CD4-positive, alpha-beta T cell treated with Interleukin-6 at 100 ng/mL for 8 hours (primary cell): Measurements from ENCODE around the gene CWC22.
"Not testable (repeated sequence)": the region's sequence is repeated elsewhere in the genome, so short reads cannot be mapped to it uniquely, and the experiment has no call there.

Experiments
- DNase-seq: peaks from one replicate; pipeline ENCODE4 v3.0.0-alpha.2; 2020; ENCODE audit warnings: mixed read lengths, low spot score

CWC22 gene

GRCh38 chr2:180006781-180007579 lies at the start of gene CWC22:
Gene CWC22 (minus strand): TSS chr2:180007297. CDS start chr2:179993341, 13,956 bp downstream.
- peak; percentile 86 for DNase-seq

- no peak for DNase-seq
Measured at GRCh38 chr2:180056367-180057118, 49.4 kb upstream of the CWC22 start.

- not testable (repeated sequence) for DNase-seq
Measured at GRCh38 chr2:180054576-180054975, 47.5 kb upstream of the CWC22 start.

GRCh38 chr2:180050246-180050645 lies 43.1 kb upstream of the CWC22 start:
- DNase-seq: no peak

GRCh38 chr2:180048251-180048650 lies 41.2 kb upstream of the CWC22 start:
- DNase-seq: no peak

- DNase-seq: no peak
Measured at GRCh38 chr2:180046776-180047175, 39.7 kb upstream of the CWC22 start.

- no peak for DNase-seq
Measured at GRCh38 chr2:180046202-180046601, 39.1 kb upstream of the CWC22 start.

GRCh38 chr2:180040146-180040925 lies 33.2 kb upstream of the CWC22 start:
- no peak for DNase-seq

GRCh38 chr2:180038997-180039396 lies 31.9 kb upstream of the CWC22 start:
- DNase-seq: no peak

GRCh38 chr2:180033993-180034894 lies 27.1 kb upstream of the CWC22 start:
- DNase-seq: no peak

GRCh38 chr2:180029575-180029974 lies 22.5 kb upstream of the CWC22 start:
- no peak for DNase-seq

- no peak for DNase-seq
Measured at GRCh38 chr2:180021850-180022249, 14.8 kb upstream of the CWC22 start.

- DNase-seq: no peak
Measured at GRCh38 chr2:180017784-180018183, 10.7 kb upstream of the CWC22 start.

- DNase-seq: no peak
Measured at GRCh38 chr2:180016937-180017336, 9.8 kb upstream of the CWC22 start.

- DNase-seq: no peak
Measured at GRCh38 chr2:180015951-180016709, 9.0 kb upstream of the CWC22 start.

GRCh38 chr2:180012523-180012922 lies 5.4 kb upstream of the CWC22 start:
- no peak for DNase-seq

- no peak for DNase-seq
Measured at GRCh38 chr2:180010701-180011100, 3.6 kb upstream of the CWC22 start.

- DNase-seq: no peak
Measured at GRCh38 chr2:180006231-180006630, 866 bp downstream of the CWC22 start.

GRCh38 chr2:180005465-180005864 lies 1.6 kb downstream of the CWC22 start:
- DNase-seq: not testable (repeated sequence)

- no peak for DNase-seq
Measured at GRCh38 chr2:180004731-180005130, 2.4 kb downstream of the CWC22 start.

GRCh38 chr2:180003559-180003958 lies 3.5 kb downstream of the CWC22 start:
- DNase-seq: no peak
